ENCODE measurements around the gene TPST1.

The TPST1 gene

GRCh38 chr7:66344166-66344565 is 139.0 kb downstream of the TPST1 start:
- TF ChIP-seq CTCF (conservative IDR thresholded peaks at IDR 0.05; ENCODE audit: low read depth) = no peak
- no peak for DNase-seq (ENCODE audit: low spot score)

GRCh38 chr7:66348531-66348930 is 143.4 kb downstream of the TPST1 start:
- no peak for TF ChIP-seq CTCF (conservative IDR thresholded peaks at IDR 0.05; ENCODE audit: low read depth)
- ChIA-PET CTCF (no interaction called here), POLR2A (ENCODE audit: low non-redundant PET) (no interaction called here)
- H3K27ac ChIP-seq = no peak overlapping the region
- DNase-seq (ENCODE audit: low spot score) = no peak

More at GRCh38 chr7:66344166-66344565, 139.0 kb downstream of the TPST1 start:
- H3K27ac ChIP-seq = peak overlapping the region; percentile 43; the same call in 1 of the 2 replicates
- CTCF ChIA-PET = no interaction called here
- POLR2A ChIA-PET (ENCODE audit: low non-redundant PET) = interaction anchor here (0.6 kb wide), 1 partner anchor 131 kb away, joined by 4 read pairs; no protein-coding TSS in a partner anchor

DNA sequence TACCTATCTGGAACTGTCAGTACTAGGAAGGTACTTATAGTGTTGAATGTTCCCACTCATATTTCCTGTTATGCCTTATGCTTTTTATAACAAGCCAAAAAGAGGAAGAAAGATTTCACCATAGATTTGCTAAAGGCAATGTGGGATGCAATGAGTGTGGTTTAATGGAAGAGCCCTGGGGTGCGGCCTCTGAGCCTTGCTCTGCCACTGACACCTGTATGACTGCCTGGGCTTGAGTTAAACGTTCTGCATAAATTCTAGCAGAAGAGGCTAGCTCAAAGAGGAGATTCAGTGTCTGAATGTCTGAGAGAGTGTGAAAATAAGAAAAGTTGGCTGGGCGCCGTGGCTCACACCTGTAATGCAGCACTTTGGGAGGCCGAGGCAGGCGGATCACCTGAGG is 143.8 kb downstream of the TPST1 start:
- no peak for DNase-seq (ENCODE audit: low spot score)
- H3K27ac ChIP-seq = no peak overlapping the region
- TF ChIP-seq CTCF (conservative IDR thresholded peaks at IDR 0.05; ENCODE audit: low read depth) = no peak
- CTCF ChIA-PET = no interaction called here
- POLR2A ChIA-PET (ENCODE audit: low non-redundant PET) = no interaction called here

DNA sequence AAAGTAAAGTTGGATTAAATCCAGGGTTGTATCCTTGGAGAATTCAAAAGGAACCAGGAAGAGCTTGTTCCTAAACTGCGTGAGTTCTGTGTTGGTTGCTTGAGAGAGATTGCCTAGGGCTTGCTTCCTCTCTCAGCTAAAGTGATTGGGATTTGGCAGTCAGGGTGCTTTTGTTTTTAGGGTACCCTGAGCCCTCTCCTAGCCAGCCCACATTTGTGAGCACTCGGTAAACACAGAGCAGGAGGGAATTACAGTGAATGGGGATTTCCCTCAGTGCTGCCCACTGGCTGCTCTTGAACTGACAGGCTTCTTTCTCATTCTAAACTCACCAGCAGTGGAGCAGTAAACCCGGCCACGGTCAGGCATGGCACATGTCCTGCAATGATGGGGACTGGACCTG is 146.9 kb downstream of the TPST1 start:
- POLR2A ChIA-PET (ENCODE audit: low non-redundant PET) = no interaction called here
- no peak overlapping the region for H3K27ac ChIP-seq

GRCh38 chr7:66353547-66353946 is 148.4 kb downstream of the TPST1 start:
- TF ChIP-seq CTCF (conservative IDR thresholded peaks at IDR 0.05; ENCODE audit: low read depth) = no peak
- ChIA-PET CTCF (no interaction called here), POLR2A (ENCODE audit: low non-redundant PET) (no interaction called here)
- DNase-seq (ENCODE audit: low spot score) = peak; percentile 54
- peak overlapping the region; percentile 57 for H3K27ac ChIP-seq

More for the DNA sequence above, 146.9 kb downstream of the TPST1 start:
- CTCF ChIA-PET = no interaction called here
- no peak for TF ChIP-seq CTCF (conservative IDR thresholded peaks at IDR 0.05; ENCODE audit: low read depth)
- DNase-seq (ENCODE audit: low spot score) = peak; percentile 19

DNA sequence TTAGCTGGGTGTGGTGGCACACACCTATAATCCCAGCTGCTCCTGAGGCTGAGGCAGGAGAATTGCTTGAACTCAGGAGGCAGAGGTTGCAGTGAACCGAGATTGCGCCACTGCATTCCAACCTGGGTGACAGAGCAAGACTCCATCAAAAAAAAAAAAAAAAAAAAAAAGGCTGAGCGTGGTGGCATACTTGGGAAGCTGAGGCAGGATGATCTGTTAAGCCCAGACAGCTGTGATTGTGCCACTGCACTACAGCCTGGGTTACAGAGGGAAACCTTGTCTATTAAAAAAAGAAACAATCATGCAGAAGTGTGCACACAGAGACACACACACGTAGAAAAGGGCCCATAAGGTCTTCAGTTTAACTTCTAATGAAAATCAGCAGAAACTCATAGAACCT is 150.6 kb downstream of the TPST1 start:
- no peak for TF ChIP-seq CTCF (conservative IDR thresholded peaks at IDR 0.05; ENCODE audit: low read depth)
- ChIA-PET CTCF (interaction anchor here (0.6 to 0.8 kb wide), 2 partner anchors 58 to 65 kb away, joined by 3 to 4 read pairs; no protein-coding TSS in a partner anchor), POLR2A (ENCODE audit: low non-redundant PET) (no interaction called here)
- no peak for DNase-seq (ENCODE audit: low spot score)
- peak overlapping the region; percentile 71 for H3K27ac ChIP-seq

All from RWPE1 (cell line).